ENCODE results near the gene ARMC8.
A peak's percentile ranks its signal among the peaks of the same experiment; 100 is the strongest.

Gene ARMC8

DNA sequence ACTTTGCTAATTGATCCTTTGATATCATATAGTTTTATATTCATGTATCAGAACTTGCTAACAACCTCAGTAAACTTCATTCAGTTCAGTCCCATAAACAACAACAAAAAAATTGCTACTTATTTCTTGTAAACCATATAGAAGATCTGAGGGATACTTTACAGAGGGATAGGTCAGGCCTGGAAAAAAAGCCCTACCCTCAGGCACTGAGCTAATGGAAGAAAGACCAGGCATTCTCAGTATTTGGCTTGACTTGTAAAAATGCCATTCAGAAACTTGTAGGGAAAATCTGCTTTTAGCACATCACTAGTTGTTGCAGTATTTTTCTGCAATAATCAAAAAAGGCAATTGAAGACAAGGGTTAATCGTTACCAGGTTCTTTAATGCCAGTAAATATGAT, 33.1 kb downstream of the ARMC8 start:
- POLR2A ChIA-PET: no interaction called here
- TF ChIP-seq, protein P1, sequence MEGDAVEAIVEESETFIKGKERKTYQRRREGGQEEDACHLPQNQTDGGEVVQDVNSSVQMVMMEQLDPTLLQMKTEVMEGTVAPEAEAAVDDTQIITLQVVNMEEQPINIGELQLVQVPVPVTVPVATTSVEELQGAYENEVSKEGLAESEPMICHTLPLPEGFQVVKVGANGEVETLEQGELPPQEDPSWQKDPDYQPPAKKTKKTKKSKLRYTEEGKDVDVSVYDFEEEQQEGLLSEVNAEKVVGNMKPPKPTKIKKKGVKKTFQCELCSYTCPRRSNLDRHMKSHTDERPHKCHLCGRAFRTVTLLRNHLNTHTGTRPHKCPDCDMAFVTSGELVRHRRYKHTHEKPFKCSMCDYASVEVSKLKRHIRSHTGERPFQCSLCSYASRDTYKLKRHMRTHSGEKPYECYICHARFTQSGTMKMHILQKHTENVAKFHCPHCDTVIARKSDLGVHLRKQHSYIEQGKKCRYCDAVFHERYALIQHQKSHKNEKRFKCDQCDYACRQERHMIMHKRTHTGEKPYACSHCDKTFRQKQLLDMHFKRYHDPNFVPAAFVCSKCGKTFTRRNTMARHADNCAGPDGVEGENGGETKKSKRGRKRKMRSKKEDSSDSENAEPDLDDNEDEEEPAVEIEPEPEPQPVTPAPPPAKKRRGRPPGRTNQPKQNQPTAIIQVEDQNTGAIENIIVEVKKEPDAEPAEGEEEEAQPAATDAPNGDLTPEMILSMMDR (IDR thresholded peaks at IDR 0.05; ENCODE audit: insufficient read depth, low read length, missing control alignments): no peak
- no peak for DNase-seq (ENCODE audit: low read depth, low spot score)
- H3K4me3 ChIP-seq (ENCODE audit: low read depth, low read length): no peak overlapping the region
- CTCF ChIA-PET: interaction anchor here (1.0 kb wide), 1 partner anchor 15 kb away, joined by 3 read pairs; no protein-coding TSS in a partner anchor

DNA sequence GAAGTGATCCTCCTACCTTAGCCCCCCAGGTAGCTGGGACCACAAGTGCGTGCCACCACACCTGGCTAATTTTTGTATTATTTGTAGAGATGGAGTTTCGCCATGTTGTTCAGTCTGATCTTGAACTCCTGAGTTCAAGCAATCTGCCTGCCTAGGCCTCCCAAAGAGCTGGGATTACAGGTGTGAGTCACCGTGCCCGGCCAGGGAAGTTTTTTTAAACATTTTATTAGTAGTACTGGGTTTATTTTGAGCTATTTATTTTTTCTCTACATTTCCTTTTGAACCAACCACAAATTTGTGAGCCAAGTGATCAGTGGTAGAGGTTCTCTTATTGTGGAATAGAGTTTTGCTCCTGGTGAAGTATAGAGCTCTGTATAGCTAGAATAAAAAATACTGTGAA, 33.7 kb downstream of the ARMC8 start:
- ChIA-PET POLR2A (no interaction called here), CTCF (no interaction called here)
- TF ChIP-seq, protein P1 (IDR thresholded peaks at IDR 0.05; ENCODE audit: insufficient read depth, low read length, missing control alignments): no peak

DNA sequence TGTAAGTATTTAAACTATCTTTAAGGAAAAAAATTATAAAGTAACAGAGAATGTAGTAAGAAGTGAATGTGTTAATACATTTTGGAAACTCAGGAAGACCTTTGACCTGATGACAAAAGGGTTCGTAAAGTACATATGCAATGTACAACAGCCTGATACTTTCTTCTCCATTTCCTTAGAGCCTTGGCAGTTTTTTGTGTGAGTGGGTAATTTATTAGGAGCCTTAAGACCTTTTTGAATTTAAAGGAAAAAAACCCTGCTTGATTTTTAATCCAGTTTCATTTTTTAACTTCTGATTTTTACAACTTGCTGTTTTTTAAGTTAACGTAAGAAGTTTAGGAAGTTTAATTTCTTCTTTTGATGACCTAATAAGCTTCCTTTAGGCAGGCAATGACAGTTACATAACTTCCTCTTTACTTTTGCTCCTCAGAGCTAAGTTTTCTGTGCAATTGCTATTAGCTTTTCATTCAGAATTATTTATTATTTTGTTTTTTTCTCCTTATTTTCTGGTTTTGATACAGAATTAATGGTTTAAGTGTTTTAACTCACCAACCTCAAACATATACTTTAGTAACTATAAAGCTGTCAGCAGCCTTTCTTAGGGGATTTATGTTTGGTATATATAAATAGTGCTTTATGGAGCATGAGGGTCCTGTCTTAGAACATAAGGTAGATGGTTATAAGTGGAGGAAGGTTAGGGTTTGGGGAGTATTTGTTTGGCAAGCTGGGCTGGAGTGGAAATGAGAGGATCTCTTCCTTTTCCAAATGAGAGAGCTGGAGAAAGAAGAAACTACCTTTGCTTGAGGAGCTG, 35.2 kb downstream of the ARMC8 start:
- DNase-seq (ENCODE audit: low read depth, low spot score): no peak
- ChIA-PET POLR2A (no interaction called here), CTCF (no interaction called here)
- H3K4me3 ChIP-seq (ENCODE audit: low read depth, low read length): no peak overlapping the region
- TF ChIP-seq, protein P1 (IDR thresholded peaks at IDR 0.05; ENCODE audit: insufficient read depth, low read length, missing control alignments): no peak

More for the DNA sequence above, 33.7 kb downstream of the ARMC8 start:
- DNase-seq (ENCODE audit: low read depth, low spot score): no peak
- H3K4me3 ChIP-seq (ENCODE audit: low read depth, low read length): no peak overlapping the region

DNA sequence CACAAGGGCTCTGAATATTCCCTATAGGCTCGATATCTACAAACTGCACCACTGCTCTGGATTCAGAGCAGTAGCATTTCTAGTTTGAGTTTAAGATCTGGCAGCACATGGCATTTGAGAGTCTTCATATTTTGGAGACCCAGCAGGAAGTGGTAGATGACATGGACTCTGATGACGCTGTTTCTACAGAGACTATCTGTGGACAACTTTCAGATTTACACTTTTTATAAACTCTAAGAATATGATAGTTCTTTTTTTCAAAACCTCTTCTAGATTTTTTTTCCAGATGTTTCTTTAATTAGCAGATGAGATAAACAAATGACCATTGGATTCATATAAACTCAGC, 35.8 kb downstream of the ARMC8 start:
- POLR2A ChIA-PET: no interaction called here
- no peak for DNase-seq (ENCODE audit: low read depth, low spot score)

DNA sequence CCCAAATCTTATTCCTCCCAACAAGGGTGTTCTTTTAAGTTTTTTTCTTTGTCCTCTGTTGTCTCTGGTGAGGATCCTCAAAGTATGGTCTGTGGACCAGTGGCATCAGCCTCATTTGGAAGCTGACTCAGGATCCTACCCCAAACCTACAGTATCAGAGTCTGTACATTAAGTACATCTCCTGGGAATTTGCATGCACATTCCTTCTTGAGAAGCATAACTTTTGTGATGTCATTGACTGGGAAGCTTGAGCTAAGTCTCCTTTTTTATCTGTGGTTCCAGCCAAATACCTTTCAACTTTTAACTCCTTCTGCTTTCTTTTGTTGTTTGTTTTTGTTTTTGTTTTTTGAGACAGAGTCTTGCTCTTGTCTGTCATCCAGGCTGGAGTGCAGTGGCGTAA, 40.5 kb downstream of the ARMC8 start:
- ChIA-PET POLR2A (no interaction called here), CTCF (no interaction called here)
- H3K4me3 ChIP-seq (ENCODE audit: low read depth, low read length): no peak overlapping the region
- peak; percentile 85 for DNase-seq (ENCODE audit: low read depth, low spot score)
- TF ChIP-seq, protein P1 (IDR thresholded peaks at IDR 0.05; ENCODE audit: insufficient read depth, low read length, missing control alignments): no peak

More for the DNA sequence above, 35.8 kb downstream of the ARMC8 start:
- TF ChIP-seq, protein P1 (IDR thresholded peaks at IDR 0.05; ENCODE audit: insufficient read depth, low read length, missing control alignments): no peak
- CTCF ChIA-PET: no interaction called here
- no peak overlapping the region for H3K4me3 ChIP-seq (ENCODE audit: low read depth, low read length)

DNA sequence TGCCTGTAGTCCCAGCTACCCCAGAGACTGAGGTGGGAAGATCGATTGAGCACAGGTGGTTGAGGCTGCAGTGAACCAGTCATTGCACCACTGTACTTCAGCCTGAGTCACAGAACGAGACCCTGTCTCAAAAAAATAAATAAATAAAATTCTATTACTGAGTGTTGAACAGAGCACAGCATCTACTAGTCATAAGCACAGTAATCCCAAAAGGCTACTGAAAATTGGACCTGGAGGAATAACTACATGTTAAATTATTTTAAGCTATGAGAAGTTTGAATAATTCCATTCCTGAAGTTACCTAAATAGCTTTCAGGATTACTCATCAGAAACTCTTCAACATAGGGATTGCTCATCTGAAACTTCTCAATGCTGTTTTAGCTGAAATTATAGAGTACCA, 43.4 kb downstream of the ARMC8 start:
- CTCF ChIA-PET: interaction anchor here (1.0 to 1.5 kb wide), 4 partner anchors 8 to 187 kb away, joined by 3 to 4 read pairs (median 3); no protein-coding TSS in a partner anchor
- peak; percentile 44 for DNase-seq (ENCODE audit: low read depth, low spot score)
- TF ChIP-seq, protein P1 (IDR thresholded peaks at IDR 0.05; ENCODE audit: insufficient read depth, low read length, missing control alignments): no peak
- POLR2A ChIA-PET: no interaction called here
- no peak overlapping the region for H3K4me3 ChIP-seq (ENCODE audit: low read depth, low read length)
